ENCODE measurements around the gene PPP2CA. TPM values are rescaled to one million over a fixed set of nuclear protein-coding genes. Genes with fewer than 3 reads are reported as not detected.
A peak's percentile ranks its signal among the peaks of the same experiment; 100 is the strongest.
"Not testable (repeated sequence)": the region's sequence is repeated elsewhere in the genome, so short reads cannot be mapped to it uniquely, and the experiment has no call there.

Gene PPP2CA
- total and polyA plus RNA-seq, 2 donors: 62.9 to 88.6 TPM

DNA sequence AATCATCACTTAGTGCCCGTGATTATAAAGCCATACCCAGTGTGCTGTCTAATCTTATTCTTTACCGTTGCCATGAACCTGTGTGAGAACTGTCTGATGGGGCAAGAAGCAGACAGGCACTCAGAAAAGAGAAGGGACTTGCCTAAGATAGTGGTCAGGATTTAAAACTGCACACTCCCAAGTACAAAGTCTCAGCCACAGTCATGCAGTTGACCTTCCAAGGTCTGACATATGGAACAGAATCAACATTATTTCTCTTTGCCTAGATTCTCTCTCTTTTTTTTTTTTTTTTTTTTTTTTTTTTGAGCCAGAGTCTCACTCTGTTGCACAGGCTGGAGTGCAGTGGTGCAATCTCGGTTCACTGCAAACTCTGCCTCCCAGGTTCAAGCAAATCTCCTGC, 1.9 kb upstream of the PPP2CA start:
- no peaks in the 10 kb centered on the region for H3K27me3 ChIP-seq (ENCODE audit: control insufficient read depth in 2 of 2, insufficient read depth in 1 of 2, low read length in 1 of 2)
- H3K4me3 ChIP-seq (ENCODE audit: low read length in 2 of 2): no peak overlapping the region
- H3K4me1 ChIP-seq (ENCODE audit: control insufficient read depth in 2 of 2, insufficient read depth in 2 of 2, low read length in 2 of 2): peaks cover 12% of the 10 kb centered on the region in 2 donors
- DNase-seq (ENCODE audit: low read depth in 6 of 9, low spot score in 9 of 9): no peak
- no peaks in the 10 kb centered on the region for H3K36me3 ChIP-seq (ENCODE audit: control insufficient read depth in 2 of 2, insufficient read depth in 2 of 2, low read length in 1 of 2)
- H3K9me3 ChIP-seq (ENCODE audit: control insufficient read depth in 2 of 2, insufficient read depth in 1 of 2, low read length in 1 of 2): no peaks in the 10 kb centered on the region
- WGBS: 99% methylated on average over 3 of the region's 3 CpGs
- H3K27ac ChIP-seq (ENCODE audit: low read depth in 1 of 2, low read length in 1 of 2): no peak overlapping the region

DNA sequence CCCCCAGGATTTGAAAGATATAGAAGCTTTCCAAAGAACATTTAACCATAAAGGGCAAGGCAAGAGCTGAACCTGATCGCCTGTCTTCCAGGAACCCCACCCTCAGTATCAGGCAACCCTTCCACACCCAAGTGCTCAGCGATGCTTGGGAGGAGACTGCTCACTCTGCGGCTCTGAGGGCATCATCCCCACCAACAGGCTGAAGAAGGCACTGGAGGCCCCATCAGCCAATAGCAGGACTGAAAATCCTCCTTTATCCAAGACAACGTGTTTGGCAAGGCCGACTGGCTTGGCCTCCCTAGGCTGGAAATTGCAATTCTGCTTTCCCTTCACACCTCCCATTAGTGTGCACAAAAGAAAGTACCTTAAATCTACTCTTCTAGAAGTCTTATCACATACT, 1.4 kb upstream of the PPP2CA start:
- Histone ChIP-seq H3K27me3 (ENCODE audit: control insufficient read depth in 2 of 2, insufficient read depth in 1 of 2, low read length in 1 of 2) (no peaks in the 10 kb centered on the region), H3K27ac (ENCODE audit: low read depth in 1 of 2, low read length in 1 of 2) (peak overlapping the region in 1 of 2 donors; percentile 99), H3K4me3 (ENCODE audit: low read length in 2 of 2) (peak overlapping the region in 1 of 2 donors; percentile 99), H3K4me1 (ENCODE audit: control insufficient read depth in 2 of 2, insufficient read depth in 2 of 2, low read length in 2 of 2) (peaks cover 12% of the 10 kb centered on the region in 2 donors), H3K9me3 (ENCODE audit: control insufficient read depth in 2 of 2, insufficient read depth in 1 of 2, low read length in 1 of 2) (no peaks in the 10 kb centered on the region), H3K36me3 (ENCODE audit: control insufficient read depth in 2 of 2, insufficient read depth in 2 of 2, low read length in 1 of 2) (no peaks in the 10 kb centered on the region)
- 87% methylated on average over 5 of the region's 5 CpGs for WGBS
- DNase-seq (ENCODE audit: low read depth in 6 of 9, low spot score in 9 of 9): no peak

DNA sequence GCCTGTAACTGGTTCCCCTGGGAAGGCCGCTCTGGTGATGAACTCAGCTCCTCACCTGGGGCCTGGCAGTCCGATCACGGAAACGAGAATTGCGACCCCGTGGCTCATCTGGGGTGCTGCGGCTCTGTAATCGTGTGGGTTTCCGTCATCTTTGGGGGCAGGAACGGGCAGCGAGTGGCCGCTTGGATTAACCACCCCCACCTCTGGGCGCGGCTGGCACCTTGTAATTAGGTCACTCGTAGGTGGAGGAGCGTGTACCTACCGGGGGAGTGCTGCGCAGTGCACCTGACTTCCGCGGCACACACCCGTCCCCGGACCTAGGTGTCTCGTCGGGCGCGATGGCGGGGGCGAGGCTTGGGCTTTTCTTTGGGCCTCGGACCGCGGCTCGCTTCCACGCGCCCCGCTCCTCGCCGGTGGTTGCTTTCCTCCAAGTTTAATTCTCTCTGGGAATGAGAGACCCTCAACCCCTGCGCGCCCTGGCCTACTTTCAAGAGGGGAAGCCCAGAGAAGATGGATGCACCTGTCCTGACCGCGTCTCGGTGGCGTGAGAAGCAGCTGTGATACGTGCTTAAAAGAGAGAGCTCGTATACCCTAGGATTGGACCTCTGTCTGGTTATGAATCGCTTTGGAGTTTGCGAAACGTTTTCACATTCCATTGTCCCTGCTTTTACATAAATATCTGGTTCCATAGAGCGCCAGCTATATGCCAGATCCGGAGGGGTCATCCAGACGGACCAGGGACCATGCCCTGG, 744 bp upstream of the PPP2CA start:
- Histone ChIP-seq H3K4me1 (ENCODE audit: control insufficient read depth in 2 of 2, insufficient read depth in 2 of 2, low read length in 2 of 2) (peaks cover 12 to 15% of the 10 kb centered on the region in 2 donors), H3K4me3 (ENCODE audit: low read length in 2 of 2) (peak overlapping the region; percentile 90 to 99), H3K36me3 (ENCODE audit: control insufficient read depth in 2 of 2, insufficient read depth in 2 of 2, low read length in 1 of 2) (peaks cover 0 to under 1% of the 10 kb centered on the region in 2 donors), H3K27me3 (ENCODE audit: control insufficient read depth in 2 of 2, insufficient read depth in 1 of 2, low read length in 1 of 2) (no peaks in the 10 kb centered on the region), H3K9me3 (ENCODE audit: control insufficient read depth in 2 of 2, insufficient read depth in 1 of 2, low read length in 1 of 2) (no peaks in the 10 kb centered on the region), H3K27ac (ENCODE audit: low read depth in 1 of 2, low read length in 1 of 2) (peak overlapping the region; percentile 99)
- DNase-seq (ENCODE audit: low read depth in 6 of 9, low spot score in 9 of 9): peak in 1 of 9 donors; percentile 8
- 7% methylated on average over 51 of the region's 51 CpGs for WGBS

DNA sequence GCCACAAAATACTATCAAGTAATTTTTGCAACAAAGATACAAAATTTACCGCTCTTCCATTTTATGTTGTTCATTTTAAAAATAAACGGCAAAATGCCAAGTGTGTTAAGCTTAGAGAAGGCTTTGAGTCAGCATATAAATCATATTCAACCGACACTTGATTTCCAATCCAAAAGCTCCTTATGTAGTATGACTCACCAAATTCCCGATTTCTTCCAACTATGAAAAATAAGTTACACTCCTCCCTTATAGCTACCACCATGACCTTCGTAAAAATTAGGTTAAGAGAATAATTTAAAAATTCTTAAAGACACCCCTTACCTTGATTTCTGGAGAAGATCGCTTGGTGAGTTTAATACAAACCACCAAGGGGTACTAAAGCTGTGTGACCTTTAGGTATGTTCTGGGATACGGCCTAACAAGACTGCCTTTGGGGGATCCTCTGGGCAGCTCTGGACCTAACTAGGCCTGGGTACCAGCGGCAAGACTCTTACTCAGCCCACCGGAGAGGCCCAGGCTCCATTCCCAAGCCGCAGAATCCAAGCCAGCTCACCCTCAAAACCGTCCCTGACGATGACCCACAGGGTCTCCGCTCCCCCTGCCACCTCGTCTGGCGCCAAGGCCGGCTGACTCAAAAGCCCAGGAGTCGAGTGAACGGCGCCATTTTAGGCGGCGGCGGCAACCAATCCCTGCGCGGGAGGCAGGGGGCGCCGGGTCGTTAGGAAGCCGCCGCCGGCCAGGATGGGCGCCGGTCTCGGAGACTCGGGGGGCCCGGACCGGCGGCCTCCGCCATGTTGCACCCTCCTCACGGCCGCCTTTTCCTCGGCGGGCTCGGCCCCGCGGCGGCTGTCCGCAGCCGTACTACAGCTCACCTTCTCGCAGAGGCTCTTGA, 739 bp downstream of the PPP2CA start:
- peaks cover 12 to 15% of the 10 kb centered on the region in 2 donors for H3K4me1 ChIP-seq (ENCODE audit: control insufficient read depth in 2 of 2, insufficient read depth in 2 of 2, low read length in 2 of 2)
- no peaks in the 10 kb centered on the region for H3K27me3 ChIP-seq (ENCODE audit: control insufficient read depth in 2 of 2, insufficient read depth in 1 of 2, low read length in 1 of 2)
- peak overlapping the region; percentile 90 to 99 for H3K4me3 ChIP-seq (ENCODE audit: low read length in 2 of 2)
- under 1% methylated on average over 49 of the region's 49 CpGs for WGBS
- H3K27ac ChIP-seq (ENCODE audit: low read depth in 1 of 2, low read length in 1 of 2): peak overlapping the region; percentile 99
- DNase-seq (ENCODE audit: low read depth in 6 of 9, low spot score in 9 of 9): peak in 7 of 9 donors; percentile 55 to 86 (median 63)
- no peaks in the 10 kb centered on the region for H3K9me3 ChIP-seq (ENCODE audit: control insufficient read depth in 2 of 2, insufficient read depth in 1 of 2, low read length in 1 of 2)
- H3K36me3 ChIP-seq (ENCODE audit: control insufficient read depth in 2 of 2, insufficient read depth in 2 of 2, low read length in 1 of 2): peaks cover 5 to 14% of the 10 kb centered on the region in 2 donors

DNA sequence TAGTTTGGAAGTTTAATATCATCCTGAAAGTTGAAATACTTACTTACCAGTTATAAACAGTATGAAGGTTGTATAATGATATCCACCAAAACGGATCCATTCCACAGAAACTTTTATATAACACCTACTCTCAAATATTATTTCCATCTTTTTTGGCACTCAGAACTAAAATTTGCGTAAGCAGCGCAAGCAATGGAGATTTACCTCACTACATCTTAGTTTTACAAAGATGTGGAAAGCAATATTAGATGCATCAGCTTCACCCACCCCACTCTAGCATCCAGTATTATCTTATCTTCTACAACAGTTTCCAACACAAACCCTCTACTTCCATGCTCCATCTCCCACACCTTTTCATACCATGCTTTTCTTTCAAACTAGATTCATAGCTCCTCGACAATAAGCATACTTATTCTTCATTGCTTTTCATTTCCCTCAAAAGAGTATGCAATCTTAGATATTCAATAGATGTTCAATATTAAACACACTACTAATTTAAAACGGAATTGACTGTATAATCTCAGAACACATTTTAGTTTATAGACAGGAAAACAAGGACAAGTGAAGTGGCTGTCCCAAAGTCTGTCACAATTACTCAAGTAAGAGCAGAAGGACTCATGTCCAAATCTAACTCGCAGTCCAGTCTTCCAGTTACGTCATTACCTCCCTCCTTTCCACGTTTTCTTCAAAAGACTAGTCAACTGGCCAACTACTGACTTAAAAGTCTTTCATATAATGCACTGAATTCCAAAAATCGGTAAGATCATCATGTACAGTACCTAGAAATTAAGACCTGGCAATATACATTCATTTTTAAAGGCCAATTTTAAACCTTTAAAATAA, 2.2 kb downstream of the PPP2CA start:
- Histone ChIP-seq H3K4me1 (ENCODE audit: control insufficient read depth in 2 of 2, insufficient read depth in 2 of 2, low read length in 2 of 2) (peaks cover 12 to 17% of the 10 kb centered on the region in 2 donors), H3K27ac (ENCODE audit: low read depth in 1 of 2, low read length in 1 of 2) (no peak overlapping the region), H3K4me3 (ENCODE audit: low read length in 2 of 2) (peak overlapping the region; percentile 90 to 99), H3K36me3 (ENCODE audit: control insufficient read depth in 2 of 2, insufficient read depth in 2 of 2, low read length in 1 of 2) (peaks cover 5 to 14% of the 10 kb centered on the region in 2 donors), H3K27me3 (ENCODE audit: control insufficient read depth in 2 of 2, insufficient read depth in 1 of 2, low read length in 1 of 2) (no peaks in the 10 kb centered on the region), H3K9me3 (ENCODE audit: control insufficient read depth in 2 of 2, insufficient read depth in 1 of 2, low read length in 1 of 2) (no peaks in the 10 kb centered on the region)
- no peak for DNase-seq (ENCODE audit: low read depth in 6 of 9, low spot score in 9 of 9)
- 64% methylated on average over 9 of the region's 9 CpGs for WGBS

DNA sequence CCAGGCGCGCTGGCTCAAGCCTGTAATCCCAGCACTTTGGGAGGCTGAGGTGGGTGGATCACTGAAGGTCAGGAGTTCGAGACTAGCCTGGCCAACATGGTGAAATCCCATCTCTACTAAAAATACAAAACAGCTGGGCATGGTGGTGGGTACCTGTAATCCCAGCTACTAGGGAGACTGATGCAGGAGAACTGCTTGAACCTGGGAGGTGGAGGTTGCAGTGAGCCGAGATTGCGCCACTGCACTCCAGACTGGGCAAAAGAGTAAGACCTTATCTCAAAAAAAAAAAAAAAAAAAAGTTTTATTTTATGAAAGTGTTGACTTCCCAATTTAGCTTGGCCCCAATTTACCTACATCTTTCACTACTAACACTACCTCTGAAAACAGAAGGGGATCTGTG, 4.2 kb downstream of the PPP2CA start:
- H3K27ac ChIP-seq (ENCODE audit: low read depth in 1 of 2, low read length in 1 of 2); DNase-seq (ENCODE audit: low read depth in 6 of 9, low spot score in 9 of 9); H3K9me3 ChIP-seq (ENCODE audit: control insufficient read depth in 2 of 2, insufficient read depth in 1 of 2, low read length in 1 of 2); H3K27me3 ChIP-seq (ENCODE audit: control insufficient read depth in 2 of 2, insufficient read depth in 1 of 2, low read length in 1 of 2); H3K4me1 ChIP-seq (ENCODE audit: control insufficient read depth in 2 of 2, insufficient read depth in 2 of 2, low read length in 2 of 2); H3K4me3 ChIP-seq (ENCODE audit: low read length in 2 of 2): not testable (repeated sequence)
- WGBS: 98% methylated on average over 5 of the region's 5 CpGs
- peaks cover 5 to 19% of the 10 kb centered on the region in 2 donors for H3K36me3 ChIP-seq (ENCODE audit: control insufficient read depth in 2 of 2, insufficient read depth in 2 of 2, low read length in 1 of 2)

DNA sequence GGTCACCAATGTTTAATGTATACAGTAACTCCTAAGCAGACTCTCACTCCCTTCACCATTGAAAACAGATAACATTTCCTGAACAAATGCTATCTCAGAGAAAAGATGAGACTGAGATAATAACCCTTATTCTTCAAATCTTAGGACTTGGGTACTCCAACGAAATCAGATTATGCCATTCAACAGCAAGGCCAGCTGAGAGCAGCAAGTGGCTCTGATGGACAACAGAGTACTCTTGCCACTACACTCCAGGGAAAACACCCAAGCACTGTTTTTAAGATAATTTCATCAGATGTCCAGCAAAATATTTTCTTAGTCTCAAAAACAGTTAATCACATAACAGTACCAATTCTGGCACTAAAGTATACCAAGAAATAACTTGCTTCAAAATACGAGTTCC, 10.1 kb downstream of the PPP2CA start:
- H3K27ac ChIP-seq (ENCODE audit: low read depth in 1 of 2, low read length in 1 of 2): no peak overlapping the region
- no peak for DNase-seq (ENCODE audit: low read depth in 6 of 9, low spot score in 9 of 9)
- WGBS: 100% methylated on average over 2 of the region's 2 CpGs
- peaks cover 0 to 2% of the 10 kb centered on the region in 2 donors for H3K9me3 ChIP-seq (ENCODE audit: control insufficient read depth in 2 of 2, insufficient read depth in 1 of 2, low read length in 1 of 2)
- no peak overlapping the region for H3K4me3 ChIP-seq (ENCODE audit: low read length in 2 of 2)
- H3K4me1 ChIP-seq (ENCODE audit: control insufficient read depth in 2 of 2, insufficient read depth in 2 of 2, low read length in 2 of 2): peaks cover 0 to 2% of the 10 kb centered on the region in 2 donors
- no peaks in the 10 kb centered on the region for H3K27me3 ChIP-seq (ENCODE audit: control insufficient read depth in 2 of 2, insufficient read depth in 1 of 2, low read length in 1 of 2)
- H3K36me3 ChIP-seq (ENCODE audit: control insufficient read depth in 2 of 2, insufficient read depth in 2 of 2, low read length in 1 of 2): peaks cover 9 to 23% of the 10 kb centered on the region in 2 donors

DNA sequence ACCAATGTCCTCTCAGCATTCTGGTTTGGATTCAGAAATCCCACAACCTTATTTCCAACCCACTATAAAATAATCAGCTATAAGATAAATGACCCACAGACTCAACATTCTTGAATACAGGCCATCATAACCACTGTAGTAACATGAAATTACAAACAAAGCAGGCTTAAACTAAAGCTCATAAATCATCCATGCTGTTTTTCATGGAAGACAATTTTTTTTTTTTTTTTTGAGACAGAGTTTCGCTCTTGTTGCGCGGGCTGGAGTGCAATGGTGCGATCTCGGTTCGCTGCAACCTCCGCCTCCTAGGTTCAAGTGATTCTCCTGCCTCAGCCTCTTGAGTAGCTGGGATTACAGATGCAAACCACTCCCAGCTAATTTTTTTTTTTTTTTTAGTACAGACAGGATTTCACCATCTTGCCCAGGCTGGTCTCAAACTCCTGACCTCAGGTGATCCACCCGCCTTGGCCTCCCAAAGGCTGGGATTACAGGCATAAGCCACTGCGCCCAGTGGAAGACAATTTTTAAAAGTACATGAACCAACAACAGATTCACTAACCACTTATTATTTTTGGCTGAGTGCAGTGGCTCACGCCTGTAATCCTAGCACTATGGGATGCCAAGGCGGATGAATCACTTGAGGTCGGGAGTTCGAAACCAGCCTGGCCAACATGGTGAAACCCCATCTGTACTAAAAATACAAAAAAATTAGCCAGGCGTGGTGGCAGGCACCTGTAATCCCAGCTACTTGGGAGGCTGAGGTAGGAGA, 14.4 kb downstream of the PPP2CA start:
- H3K36me3 ChIP-seq (ENCODE audit: control insufficient read depth in 2 of 2, insufficient read depth in 2 of 2, low read length in 1 of 2): peaks cover 12 to 22% of the 10 kb centered on the region in 2 donors
- not testable (repeated sequence) for H3K4me3 ChIP-seq (ENCODE audit: low read length in 2 of 2); H3K27me3 ChIP-seq (ENCODE audit: control insufficient read depth in 2 of 2, insufficient read depth in 1 of 2, low read length in 1 of 2); H3K4me1 ChIP-seq (ENCODE audit: control insufficient read depth in 2 of 2, insufficient read depth in 2 of 2, low read length in 2 of 2); H3K27ac ChIP-seq (ENCODE audit: low read depth in 1 of 2, low read length in 1 of 2); DNase-seq (ENCODE audit: low read depth in 6 of 9, low spot score in 9 of 9); H3K9me3 ChIP-seq (ENCODE audit: control insufficient read depth in 2 of 2, insufficient read depth in 1 of 2, low read length in 1 of 2)
- WGBS: 97% methylated on average over 14 of the region's 14 CpGs
